ENCODE results near the gene TRIO.

Gene TRIO

DNA sequence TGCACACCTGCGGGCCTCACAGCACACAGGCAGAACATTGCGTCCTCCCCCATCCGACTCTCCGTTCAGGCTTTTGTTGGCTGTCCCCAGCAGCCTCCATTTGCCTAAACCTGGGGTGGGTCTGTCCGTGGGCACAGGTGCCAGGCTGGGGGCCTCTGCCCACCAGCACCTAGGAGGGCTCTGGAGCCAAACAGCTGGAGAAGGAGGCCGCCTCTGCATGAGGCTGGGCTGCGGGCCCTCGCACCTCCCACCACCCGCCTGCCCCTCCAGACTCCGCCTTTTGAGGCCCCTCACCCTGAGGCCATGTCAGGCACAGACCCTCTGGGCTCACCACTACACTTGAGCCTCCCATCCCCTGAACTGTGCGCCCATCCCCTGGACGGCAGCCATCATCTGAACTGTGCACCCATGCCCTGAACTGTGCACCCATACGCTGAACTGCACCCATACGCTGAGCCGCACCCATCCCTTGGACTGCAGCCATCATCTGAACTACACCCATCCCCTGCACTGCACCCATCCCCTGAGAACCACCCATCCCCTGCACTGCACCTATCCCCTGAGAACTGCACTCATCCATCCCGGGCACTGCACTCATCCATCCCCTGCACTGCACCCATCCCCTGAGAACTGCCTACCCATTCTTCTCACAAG lies 340.5 kb downstream of the TRIO start:
- no peak for DNase-seq (ENCODE audit: low read depth, low spot score)

DNA sequence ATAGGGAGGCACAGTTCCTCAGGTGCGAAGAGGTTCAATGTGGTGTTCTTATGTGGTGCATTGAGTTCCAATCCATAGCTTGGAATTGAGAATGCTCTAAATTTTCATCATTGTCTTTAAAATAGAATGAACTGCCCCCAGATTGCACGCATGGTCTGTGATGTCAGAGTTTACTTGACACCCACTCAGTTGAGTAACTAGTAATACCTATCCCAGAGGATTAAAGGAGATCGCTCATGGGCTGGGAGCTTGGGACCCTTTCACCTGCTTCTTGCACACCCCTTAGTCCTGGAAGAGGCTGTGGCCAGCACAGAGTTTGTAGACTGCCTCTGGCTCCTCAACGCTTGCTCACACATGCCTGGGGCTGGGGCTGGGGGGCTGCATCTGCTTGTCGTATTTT lies 343.3 kb downstream of the TRIO start:
- DNase-seq (ENCODE audit: low read depth, low spot score) = no peak

GRCh38 chr5:14486996-14487896 lies 344.1 kb downstream of the TRIO start:
- no peak for DNase-seq (ENCODE audit: low read depth, low spot score)

DNA sequence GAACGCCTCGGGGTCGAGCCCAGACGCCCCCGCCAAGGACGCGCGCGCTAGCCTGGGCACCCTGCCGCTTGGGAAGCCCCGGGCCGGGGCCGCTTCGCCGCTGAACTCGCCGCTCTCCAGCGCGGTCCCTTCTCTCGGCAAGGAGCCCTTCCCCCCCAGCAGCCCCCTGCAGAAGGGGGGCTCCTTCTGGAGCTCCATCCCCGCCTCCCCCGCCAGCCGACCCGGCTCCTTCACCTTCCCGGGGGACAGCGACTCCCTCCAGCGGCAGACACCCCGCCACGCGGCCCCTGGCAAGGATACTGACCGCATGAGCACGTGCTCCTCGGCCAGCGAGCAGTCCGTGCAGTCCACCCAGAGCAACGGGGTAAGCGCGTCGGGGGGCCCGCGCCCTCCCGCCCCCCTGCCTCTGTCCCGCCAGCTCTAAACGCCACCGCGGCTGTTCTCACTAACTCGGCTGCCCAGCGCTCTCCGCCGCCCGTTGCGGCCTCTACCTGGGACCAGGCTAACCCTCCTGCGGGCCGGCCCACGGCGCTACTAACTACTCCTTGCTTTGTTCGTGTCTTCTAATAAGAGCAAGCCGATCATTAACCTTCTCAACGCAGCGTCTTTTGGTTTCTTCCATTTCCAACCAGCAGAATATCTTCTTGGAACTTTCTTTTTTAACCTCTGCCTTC lies 344.9 kb downstream of the TRIO start:
- no peak for DNase-seq (ENCODE audit: low read depth, low spot score)

DNA sequence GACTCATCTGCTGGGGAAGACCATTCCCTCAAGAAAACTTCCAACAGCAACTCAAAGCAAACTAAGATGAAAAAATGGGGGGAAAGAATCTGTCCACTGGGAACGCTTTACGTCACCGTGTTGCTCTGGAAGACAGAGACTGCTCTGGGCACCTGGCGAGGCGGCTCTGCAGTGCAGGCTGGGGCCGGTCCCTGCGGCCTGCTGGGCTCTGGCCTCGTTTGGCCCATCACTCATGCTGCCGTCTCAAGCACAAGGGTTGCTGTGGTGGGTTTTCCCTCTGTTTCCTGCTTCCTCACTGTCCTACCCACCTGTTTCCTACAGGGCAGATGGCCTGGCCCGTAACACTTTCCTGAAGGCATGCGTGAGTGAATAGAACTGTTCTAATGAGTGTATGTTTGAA lies 345.6 kb downstream of the TRIO start:
- peak; percentile 10 for DNase-seq (ENCODE audit: low read depth, low spot score)

DNA sequence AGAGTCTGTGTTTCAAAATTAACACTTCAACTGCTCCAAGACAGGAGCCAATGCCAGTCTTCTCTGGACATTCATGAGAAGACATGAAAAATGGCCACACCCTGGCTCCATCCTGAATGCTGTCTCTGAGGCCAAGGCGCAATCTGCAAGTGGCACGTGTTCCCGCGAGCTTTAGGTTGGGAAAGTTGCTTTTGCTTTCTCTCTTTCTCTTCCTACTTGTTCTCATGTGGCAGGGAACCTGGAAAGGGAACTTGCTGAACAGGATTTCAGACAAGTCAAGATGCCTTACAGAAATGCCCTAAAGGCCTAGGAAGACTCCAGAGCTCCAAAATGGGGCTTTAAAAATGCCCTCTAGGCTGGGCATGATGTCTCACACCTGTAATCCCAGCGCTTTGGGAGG lies 346.5 kb downstream of the TRIO start:
- DNase-seq (ENCODE audit: low read depth, low spot score) = peak; percentile 70

- DNase-seq (ENCODE audit: low read depth, low spot score) = no peak
Measured at GRCh38 chr5:14490309-14490711, 347.2 kb downstream of the TRIO start.

GRCh38 chr5:14491015-14491915 lies 348.1 kb downstream of the TRIO start:
- DNase-seq (ENCODE audit: low read depth, low spot score) = no peak

DNA sequence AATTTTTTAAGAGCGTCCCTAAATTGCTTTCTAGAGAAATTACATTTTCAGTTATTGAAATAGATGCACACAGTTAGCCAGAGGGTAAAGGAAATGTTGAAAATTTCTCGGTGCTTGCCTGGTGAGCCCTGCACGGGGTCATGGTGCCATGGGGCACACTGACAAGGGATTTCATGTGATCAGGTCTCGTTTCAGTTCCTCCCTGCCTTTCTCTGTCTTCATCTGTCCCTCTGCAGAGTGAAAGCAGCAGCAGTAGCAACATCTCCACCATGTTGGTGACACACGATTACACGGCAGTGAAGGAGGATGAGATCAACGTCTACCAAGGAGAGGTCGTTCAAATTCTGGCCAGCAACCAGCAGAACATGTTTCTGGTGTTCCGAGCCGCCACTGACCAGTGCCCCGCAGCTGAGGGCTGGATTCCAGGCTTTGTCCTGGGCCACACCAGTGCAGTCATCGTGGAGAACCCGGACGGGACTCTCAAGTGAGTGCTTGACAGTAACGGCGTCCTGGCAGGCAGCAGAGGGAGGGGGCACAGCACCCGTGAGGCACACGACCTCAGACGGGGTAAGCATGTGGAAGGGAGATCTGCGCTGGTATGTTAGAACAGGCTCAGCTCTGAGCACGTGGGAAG lies 349.3 kb downstream of the TRIO start:
- no peak for DNase-seq (ENCODE audit: low read depth, low spot score)

DNA sequence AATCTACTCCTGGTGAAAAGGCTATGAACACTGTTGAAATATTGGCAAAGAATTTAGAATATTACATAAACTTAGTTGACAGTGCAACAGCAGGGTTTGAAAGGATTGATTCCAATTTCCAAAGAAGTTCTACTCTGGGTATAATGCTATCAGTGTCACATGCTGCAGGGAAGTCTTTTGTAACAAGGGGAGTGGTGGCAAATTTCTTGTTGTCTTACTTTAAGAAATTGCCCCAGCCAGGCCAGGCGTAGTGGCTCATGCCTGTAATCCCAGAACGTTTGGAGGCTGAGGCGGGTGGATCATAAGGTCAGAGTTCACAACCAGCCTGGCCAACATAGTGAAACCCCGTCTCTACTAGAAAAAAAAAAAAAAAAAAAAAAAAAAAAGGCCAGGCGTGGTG lies 352.2 kb downstream of the TRIO start:
- no peak for DNase-seq (ENCODE audit: low read depth, low spot score)

DNA sequence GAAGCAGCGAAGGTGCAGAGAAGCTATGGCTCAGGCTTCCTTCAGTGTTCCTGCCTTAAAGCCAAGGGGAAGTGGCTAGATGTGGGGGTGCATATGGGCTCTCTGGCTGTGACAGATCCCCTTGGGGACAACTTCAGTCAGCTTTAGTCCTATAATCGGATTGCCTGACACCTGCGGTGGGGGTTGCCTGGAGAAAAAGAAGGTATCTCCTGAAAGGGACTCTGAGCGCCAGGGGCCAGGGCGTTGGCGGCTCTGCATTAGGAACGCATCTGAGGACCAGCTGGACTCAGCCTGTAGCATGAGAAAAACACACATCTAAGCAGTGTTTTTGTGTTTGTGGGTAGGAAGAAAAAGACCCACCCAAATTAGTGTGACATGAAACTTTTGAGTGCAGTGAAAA lies 354.2 kb downstream of the TRIO start:
- DNase-seq (ENCODE audit: low read depth, low spot score) = no peak

DNA sequence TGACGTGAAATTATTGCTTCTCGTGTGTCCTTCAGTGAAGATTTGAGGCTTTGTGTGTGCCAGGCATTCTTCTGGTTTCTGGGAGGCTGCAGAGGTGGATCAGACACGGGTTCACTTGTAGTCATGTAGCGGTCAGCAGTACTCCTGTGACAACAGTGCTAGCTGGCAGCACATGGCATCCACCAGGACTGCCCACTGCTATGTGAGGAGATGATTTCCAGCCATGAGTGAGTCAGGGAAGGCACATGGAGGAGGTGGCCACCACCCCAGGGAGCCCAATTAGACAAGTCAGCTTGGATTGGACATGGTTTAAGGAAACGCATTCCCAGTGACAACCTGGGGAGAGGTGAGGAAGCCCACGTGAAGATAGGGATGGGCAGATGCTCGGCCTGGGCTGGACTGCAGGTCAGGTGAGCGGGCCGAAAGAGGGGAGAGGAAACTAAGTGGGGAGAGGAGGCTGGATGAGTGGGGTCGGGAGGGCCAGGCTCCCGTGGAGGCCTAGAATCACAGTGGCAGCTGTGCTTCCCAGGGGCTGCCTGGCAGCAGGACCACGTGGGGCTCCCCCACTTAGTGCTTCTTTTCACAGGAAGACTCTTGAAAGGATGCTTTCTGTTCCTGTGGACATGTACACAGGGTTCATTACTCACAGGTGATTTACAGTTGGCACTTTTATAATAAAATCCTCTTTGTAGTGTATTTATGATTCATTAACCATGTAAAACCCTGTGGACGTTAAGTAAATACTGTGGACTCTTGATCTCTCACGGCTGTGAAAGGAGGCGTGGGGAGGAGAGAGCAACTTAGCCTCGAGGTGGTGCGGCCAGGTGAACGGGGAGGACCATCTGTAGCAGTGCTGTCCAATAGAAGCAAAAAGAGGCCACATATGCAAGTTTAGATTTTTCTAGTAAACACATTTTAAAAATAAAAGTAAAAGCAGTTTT lies 358.5 kb downstream of the TRIO start:
- DNase-seq (ENCODE audit: low read depth, low spot score) = no peak

DNA sequence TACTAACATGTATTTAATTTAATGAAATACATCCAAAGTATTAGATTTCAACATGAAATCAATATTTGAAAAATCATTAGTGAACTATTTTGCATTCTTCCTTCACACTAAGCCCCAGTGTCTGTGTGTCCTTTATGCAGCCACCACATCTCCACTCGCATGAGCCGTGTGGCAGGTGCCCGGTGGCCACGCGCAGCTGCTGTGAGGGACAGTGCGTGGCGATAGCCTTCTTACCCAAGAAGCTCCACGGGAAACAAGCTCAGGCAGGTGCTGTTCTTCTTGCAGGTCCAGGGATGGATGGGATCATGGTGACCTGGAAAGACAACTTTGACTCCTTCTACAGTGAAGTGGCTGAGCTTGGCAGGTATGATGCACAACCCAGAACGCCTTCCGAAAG lies 359.1 kb downstream of the TRIO start:
- DNase-seq (ENCODE audit: low read depth, low spot score) = no peak

GRCh38 chr5:14503017-14503680 lies 360.0 kb downstream of the TRIO start:
- no peak for DNase-seq (ENCODE audit: low read depth, low spot score)

DNA sequence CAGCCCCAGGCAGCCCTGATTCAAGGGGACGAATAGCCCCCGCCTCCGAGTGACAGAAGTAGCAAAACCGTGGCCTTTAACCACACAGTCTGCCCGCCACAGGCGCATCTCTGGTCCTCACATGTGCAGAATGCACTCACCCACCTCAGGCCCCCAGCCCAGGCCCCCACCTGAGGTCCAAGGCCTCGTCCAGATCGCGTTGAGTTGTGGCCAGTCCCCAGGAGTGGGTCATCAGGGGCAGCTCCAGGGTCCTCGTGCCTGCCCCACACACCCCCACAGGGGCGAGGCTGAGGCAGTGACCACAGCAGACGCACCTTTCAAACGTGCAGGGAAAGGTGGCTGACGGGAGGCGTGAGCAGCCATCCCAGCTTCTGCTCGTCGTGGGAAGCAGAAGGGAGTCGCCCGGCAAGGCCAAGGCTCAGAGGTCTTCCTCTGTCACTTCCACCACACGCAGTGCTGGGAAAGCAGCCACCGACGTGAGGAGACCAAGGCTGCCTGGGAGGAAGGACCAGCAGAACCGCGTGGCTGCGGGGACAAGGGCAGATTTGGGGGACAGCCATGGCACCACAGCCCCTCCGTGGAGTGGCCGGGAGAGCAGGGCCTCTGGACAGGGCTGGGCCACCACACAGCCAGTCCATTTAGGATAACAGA lies 360.7 kb downstream of the TRIO start:
- no peak for DNase-seq (ENCODE audit: low read depth, low spot score)

GRCh38 chr5:14504332-14504727 lies 361.2 kb downstream of the TRIO start:
- DNase-seq (ENCODE audit: low read depth, low spot score) = no peak

DNA sequence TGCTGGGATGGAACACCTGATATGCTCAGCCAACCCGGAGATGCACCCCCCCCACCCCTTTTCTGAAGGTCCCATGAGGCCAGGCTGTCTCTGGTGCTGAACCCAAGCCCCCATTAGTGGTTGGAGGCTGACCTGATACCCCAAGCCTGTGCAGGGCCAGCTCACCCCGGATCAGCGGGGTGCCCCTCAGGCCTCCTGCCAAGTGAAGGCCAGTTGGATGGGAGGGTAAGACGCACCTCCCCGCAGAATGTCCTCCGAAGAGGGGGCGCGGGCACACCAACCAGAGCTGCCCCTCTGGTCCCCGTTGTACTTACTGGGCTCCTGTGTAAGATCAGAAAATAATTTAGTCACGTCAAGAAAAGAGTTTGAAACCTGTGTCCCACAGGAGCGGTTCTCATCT lies 361.7 kb downstream of the TRIO start:
- no peak for DNase-seq (ENCODE audit: low read depth, low spot score)

GRCh38 chr5:14505310-14506139 lies 362.4 kb downstream of the TRIO start:
- DNase-seq (ENCODE audit: low read depth, low spot score) = no peak
